GM18511 (cell line): ENCODE results near the gene CCBE1.

Experiments used
- ATAC-seq: cut with Tn5 transposase; IDR thresholded peaks from one replicate; pipeline ENCODE4 v1.9.1; 2021; ENCODE audit warnings: mild to moderate bottlenecking, moderate library complexity; ENCODE audit not compliant: unreplicated experiment

CCBE1 gene

DNA sequence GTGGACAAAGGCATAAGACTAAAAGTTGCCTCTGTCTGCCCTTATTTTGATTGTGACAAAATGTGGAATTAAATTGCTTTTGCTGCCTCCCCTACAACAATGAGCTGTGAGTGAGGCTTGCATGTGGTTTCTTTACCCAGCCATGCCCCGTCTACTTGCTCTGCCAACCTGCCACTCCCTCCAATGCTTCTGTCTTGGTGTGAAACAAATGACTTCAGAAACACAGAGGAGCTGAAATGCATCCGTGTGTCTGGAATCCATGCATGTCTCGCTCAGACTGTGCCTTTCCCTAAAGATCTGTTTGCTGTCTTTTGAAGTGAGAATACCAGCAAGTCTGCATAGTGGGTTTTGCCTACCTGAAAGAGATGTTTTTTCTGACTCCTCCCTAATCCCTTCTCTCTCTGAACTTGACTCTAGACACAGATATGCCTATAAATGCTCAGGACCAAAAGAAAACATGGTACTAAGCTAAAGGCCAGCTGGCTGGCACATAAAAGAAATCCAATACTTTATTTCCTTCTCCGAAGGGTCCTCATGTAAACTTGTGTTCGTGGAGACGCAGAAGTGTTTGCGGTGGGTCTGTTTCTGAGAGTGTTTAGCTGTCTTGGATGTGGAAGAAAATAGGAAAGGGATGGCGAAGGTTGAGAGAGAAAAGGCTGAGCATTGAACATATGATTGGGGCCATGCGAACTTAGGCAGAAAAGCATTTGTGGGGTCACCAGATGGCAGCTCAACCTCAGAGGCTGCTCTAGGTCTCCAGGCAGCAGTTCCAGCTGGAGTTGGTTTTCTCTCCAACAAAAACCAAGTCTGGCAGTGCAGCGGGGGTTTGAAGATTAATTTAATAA, 120.5 kb downstream of the CCBE1 start:
- ATAC-seq, result no peak

DNA sequence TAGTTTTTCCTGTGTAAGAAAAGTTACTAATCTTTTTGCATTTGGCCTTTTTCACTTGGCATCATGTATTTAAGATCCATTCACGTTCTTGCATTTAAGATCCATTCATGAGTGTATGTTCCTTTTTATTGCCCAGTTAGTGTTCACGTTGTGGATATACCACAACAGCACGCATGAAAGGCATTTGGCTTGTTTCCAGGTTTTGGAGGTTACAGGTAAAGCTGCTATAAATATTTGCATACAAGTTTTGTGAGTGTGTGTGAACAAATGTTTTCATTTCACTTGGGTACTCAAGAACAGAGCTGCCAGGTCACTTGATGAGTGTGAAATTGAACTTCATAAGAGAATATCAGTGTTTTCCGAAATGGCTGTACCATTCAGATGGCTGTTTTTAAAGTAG, 121.2 kb downstream of the CCBE1 start:
- ATAC-seq, result no peak

- ATAC-seq, result no peak
Observed at GRCh38 chr18:59573962-59574361, 123.3 kb downstream of the CCBE1 start.

- ATAC-seq, result no peak
Observed at GRCh38 chr18:59571902-59572301, 125.3 kb downstream of the CCBE1 start.

- ATAC-seq, result no peak
Observed at GRCh38 chr18:59570796-59571195, 126.4 kb downstream of the CCBE1 start.

- no peak for ATAC-seq
Observed at GRCh38 chr18:59570101-59570775, 127.0 kb downstream of the CCBE1 start.

DNA sequence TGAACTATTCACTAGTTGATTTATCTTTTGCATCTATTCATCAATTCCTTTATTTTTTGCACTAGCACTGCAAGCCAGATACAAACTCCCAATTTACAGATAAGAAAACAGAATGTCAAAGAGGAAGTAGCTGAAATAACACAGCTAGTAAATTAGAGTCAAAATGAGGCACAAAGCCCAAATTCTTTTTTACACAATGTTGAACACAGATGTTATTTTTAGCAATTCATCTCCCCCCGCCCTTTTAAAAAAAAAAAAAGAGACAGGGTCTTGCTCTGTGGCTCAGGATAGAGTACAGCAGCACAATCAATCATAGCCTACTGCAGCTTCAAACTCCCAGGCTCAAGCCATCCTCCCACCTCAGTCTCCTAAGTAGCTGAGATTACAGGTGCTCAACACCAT, 127.8 kb downstream of the CCBE1 start:
- no peak for ATAC-seq

GRCh38 chr18:59567431-59567830, 129.8 kb downstream of the CCBE1 start:
- ATAC-seq, result no peak

DNA sequence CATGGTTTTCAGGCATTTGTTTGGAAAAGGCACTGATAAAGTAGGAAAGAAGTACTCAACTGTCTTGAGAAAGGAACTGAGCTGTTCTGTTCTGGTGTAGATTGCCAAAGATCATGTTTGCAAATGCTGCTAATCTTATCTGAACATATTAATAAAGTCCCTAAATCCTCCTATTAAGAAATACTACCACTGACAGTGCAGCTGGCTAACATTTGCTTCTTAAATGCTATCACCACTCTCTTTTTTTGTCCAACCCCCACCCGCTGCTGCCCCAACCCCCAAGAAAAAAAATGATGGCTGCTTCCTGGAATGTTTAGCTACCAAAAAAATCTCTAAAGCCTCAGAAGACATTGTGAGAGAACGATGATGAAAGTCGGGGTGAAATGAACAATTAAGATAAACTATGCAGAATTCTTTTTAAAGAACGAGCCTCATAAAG, 130.7 kb downstream of the CCBE1 start:
- no peak for ATAC-seq

DNA sequence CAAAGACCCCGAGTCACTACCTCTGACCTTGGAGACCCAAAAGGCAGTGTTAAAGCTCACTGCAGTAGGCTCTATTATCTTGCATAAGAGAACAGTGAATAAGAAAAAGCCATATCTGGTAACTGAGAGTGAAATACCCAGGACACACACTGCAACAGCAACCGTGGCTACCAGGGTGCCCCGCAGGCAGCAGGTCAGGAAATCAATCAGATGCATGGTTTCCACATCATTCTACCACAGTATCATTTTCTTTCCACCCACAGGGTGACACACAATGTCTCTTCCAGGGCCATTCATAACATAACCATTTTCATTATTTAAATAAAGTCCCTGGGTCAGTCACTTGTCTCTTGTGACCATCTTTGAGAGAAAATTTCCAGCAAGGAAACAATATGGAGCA, 131.3 kb downstream of the CCBE1 start:
- no peak for ATAC-seq

DNA sequence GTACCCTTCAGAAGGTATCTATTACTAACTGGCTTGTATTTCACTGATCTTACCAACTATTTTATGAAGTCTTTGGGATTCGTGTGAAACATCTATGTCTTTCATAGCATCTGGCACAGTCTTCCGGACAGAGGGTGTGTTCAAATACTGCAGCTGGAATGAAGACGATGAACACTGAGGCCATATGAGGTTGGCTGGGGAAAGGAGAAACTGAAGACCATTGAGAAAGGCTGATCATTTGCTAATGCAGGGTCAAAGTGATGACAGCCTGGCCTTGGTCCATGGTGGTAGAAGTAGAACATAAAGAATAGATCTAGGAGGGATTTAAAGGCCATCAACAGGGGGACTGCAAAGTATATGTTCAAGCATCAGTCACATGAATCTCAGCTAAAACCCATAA, 132.7 kb downstream of the CCBE1 start:
- no peak for ATAC-seq

- ATAC-seq, result no peak
Observed at GRCh38 chr18:59563176-59563785, 133.9 kb downstream of the CCBE1 start.

DNA sequence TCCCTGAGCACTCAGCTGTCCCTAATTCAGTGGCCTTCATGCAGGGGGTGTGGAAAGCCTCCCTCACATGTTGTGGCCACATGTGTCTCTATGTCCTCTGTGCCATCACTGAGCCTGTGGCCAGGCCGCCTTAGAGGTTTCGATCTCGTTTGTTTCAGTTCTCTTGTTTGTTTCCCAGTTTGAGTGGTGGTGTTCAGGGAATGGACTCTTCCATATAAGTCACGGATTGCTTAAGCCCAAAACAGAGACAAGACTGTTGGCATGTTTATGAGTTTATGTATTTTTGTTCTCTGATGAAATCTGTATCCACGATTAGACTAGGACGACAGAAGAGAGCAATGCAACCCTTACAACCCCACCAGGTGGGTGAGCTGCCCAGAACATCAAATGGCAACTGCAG, 134.5 kb downstream of the CCBE1 start:
- ATAC-seq, result no peak

GRCh38 chr18:59561612-59562011, 135.6 kb downstream of the CCBE1 start:
- ATAC-seq, result no peak

DNA sequence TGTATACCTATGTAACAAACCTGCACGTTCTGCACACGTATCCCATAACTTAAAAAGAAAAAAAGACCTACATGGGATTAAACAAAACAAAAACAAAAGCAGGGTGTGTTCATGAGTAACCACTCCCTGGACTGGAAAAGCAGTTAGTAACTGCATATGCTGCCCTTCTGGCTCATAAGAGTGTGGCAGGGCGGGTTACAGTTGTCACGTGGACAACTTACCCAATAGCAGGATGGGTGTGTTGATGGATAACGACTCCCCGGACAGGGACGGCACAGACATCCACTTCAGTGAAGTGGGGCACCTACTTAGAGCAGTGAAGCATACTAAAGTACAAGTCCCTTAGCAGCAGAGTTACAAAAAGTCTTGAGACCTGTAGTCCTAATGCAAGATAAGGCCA, 136.7 kb downstream of the CCBE1 start:
- ATAC-seq, result no peak

DNA sequence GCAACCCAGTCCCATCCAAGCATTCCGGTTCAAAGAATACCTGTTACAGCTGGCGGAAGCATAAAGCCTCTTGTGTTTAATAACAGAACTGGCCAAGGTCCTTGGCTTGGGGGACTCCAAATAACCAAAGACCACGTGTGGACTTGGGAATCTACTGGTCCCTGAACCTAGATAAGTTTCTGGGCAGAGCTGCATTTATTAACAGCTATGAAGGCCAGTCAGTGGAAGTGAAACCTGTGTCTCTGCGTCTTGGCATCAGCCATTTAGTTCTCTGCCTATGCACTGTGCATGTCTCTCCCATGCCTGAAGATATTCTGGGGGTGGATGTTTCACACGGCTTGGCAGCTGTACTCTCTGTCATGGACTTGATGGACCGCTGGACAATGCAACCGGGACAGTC, 137.7 kb downstream of the CCBE1 start:
- ATAC-seq, result no peak

- ATAC-seq, result no peak
Observed at GRCh38 chr18:59555995-59556659, 141.1 kb downstream of the CCBE1 start.

DNA sequence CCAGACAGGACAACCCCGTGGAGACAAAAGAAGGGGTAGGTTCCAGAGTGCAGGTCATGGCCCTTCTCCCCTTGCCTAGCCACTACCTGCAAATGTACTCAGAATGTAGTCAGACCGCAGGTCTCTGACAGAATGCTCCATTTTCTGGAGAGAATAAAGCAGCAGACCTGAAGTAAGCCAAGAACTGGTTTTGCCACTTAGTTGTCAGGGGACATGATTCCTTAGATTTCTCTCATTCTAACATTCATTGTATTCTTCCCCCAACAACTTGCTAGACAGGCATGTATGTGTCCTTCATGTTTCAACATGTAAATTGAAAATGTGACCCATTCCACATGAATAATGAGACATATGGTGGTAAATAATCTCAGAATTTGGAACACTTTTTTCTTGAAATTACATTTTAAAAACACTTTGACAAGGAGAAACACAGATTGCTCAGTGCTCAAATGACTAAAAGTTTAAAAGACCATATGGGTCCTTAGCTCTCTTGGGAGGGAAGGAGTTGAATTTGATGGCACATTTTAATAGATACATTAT, 142.4 kb downstream of the CCBE1 start:
- no peak for ATAC-seq

DNA sequence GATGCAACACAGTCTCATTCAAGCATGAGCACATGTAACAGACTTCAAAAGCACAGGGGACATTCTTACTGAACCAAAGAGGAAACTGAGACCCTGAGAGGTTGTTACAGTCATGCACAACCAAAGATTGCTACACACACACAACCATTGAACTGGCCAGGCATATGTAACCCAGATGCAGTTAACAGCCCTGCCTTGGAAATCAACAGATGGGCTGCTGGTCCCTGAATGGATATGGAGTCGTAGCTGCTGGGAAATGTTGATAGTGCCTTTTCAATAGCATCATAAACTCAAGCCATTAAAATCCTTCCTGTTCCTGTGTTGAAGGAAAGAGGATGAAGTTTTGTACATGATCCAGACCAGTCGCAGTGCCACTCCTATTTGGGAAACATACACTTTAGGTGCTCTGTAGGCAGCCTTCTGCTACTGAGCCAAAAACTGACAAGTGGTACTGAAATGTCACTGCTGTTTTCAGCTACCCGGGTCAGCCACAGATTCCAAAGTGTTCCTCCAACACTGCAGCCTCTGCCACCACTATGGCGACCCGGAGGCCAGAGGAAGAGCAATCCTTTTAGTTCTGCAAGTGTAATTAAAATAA, 143.9 kb downstream of the CCBE1 start:
- ATAC-seq, result no peak

DNA sequence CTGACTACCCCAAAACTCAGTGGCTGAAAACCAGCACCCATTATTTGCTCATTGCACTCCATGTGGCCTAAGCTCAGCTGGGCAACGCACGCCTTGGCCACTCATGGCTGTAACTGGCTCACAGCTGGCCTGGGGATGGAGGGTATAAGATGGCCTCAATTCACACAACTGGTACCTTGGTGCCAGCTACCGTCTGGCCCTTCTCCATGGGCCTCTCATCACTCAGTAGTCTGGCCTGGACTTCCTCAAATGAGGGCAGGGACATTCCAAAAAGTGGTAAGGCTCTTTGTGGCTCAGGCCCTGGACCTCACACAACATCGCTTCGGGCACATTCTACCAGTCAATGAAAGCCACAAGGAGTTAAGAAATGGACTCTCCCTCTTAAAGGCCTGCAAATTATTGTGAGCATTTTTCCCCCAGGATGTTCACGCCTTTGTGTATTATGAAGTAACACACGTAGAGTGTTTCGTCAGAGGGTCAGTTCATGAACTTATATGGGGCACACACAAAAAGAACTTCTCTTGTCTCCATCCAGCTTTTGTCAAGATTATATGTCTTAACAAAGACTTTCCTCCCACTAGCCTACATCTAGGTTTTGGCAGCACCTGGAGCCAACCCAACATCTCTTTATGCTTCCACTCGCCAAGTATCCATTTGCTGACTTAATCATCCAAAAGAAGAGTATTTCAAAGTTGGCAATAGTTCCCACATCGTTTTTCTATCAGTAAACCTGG, 145.2 kb downstream of the CCBE1 start:
- ATAC-seq, result no peak
